Measurements from ENCODE around the gene SORBS1.
A peak's percentile ranks its signal among the peaks of the same experiment; 100 is the strongest.

Gene SORBS1

DNA sequence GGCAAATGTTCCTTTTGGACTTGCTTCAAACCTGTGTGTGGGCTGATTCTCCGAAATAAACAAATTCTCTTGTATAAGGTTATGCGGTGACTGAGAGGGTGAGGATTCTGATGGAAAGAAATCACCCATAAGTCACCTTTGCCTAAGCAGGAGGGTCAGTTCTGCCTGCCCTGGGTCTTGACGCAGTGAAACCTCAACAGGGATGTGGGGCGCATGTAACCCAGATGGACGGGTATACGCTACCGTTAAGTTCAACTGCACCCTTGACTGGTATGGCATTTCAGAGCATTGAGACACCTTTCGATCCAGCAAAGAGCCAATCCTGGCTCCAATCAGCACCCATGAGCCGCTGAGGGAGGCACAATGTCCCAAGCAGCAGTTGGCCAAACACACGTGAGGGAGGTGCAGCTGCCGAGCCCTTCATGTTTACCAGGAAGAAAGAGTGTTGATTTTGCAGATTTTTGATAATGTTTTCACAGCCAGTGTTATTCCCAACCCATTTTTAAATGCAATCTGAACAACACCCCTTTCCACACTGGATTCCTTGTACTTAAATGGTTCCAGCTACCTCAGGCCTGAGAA is 48.1 kb downstream of the SORBS1 start:
- H3K36me3 ChIP-seq (ENCODE audit: control insufficient read depth, insufficient read depth, low read length) = no peaks in the 10 kb centered on the region
- H3K9ac ChIP-seq (ENCODE audit: low read depth, low read length) = no peak overlapping the region
- H3K9me3 ChIP-seq (ENCODE audit: control insufficient read depth, insufficient read depth, low read length) = no peaks in the 10 kb centered on the region
- H3K4me3 ChIP-seq (ENCODE audit: low read depth, low read length) = no peak overlapping the region
- H3K27me3 ChIP-seq (ENCODE audit: control insufficient read depth, insufficient read depth, low read length) = no peaks in the 10 kb centered on the region
- peaks cover 25% of the 10 kb centered on the region for H3K4me1 ChIP-seq (ENCODE audit: control insufficient read depth, insufficient read depth, low read length)
- no peak overlapping the region for H3K27ac ChIP-seq (ENCODE audit: low read depth, low read length)

- no peaks in the 10 kb centered on the region for H3K9me3 ChIP-seq (ENCODE audit: control insufficient read depth, insufficient read depth, low read length)
- no peak overlapping the region for H3K9ac ChIP-seq (ENCODE audit: low read depth, low read length)
- H3K4me1 ChIP-seq (ENCODE audit: control insufficient read depth, insufficient read depth, low read length) = peaks cover 20% of the 10 kb centered on the region
- H3K27me3 ChIP-seq (ENCODE audit: control insufficient read depth, insufficient read depth, low read length) = no peaks in the 10 kb centered on the region
- no peak overlapping the region for H3K27ac ChIP-seq (ENCODE audit: low read depth, low read length)
- no peak overlapping the region for H3K4me3 ChIP-seq (ENCODE audit: low read depth, low read length)
- H3K36me3 ChIP-seq (ENCODE audit: control insufficient read depth, insufficient read depth, low read length) = no peaks in the 10 kb centered on the region
These were observed 49.9 kb downstream of the SORBS1 start for GRCh38 chr10:95511314-95511713.

DNA sequence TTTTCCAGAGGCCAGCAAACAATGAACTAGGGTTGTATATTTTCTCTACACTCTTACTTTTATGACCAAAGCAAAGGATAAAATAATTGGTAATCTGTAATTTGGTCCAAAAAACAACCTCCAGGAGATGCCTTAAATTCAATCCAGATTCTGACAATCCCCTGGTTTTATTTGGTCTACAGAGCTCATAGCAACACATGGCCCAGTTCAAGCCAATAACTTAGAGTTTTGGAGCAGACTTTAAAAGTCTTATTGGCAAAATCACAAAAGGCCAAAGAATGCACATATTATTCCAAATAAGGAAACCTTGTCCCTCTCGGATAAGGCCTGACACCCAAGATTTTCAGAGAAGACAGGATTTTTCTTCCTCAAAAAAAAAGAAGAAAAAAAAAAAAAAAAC is 51.9 kb downstream of the SORBS1 start:
- no peaks in the 10 kb centered on the region for H3K36me3 ChIP-seq (ENCODE audit: control insufficient read depth, insufficient read depth, low read length)
- H3K9me3 ChIP-seq (ENCODE audit: control insufficient read depth, insufficient read depth, low read length) = no peaks in the 10 kb centered on the region
- H3K4me1 ChIP-seq (ENCODE audit: control insufficient read depth, insufficient read depth, low read length) = peaks cover 25% of the 10 kb centered on the region
- H3K27me3 ChIP-seq (ENCODE audit: control insufficient read depth, insufficient read depth, low read length) = no peaks in the 10 kb centered on the region
- no peak overlapping the region for H3K4me3 ChIP-seq (ENCODE audit: low read depth, low read length)
- no peak overlapping the region for H3K9ac ChIP-seq (ENCODE audit: low read depth, low read length)
- peak overlapping the region; percentile 26 for H3K27ac ChIP-seq (ENCODE audit: low read depth, low read length)

DNA sequence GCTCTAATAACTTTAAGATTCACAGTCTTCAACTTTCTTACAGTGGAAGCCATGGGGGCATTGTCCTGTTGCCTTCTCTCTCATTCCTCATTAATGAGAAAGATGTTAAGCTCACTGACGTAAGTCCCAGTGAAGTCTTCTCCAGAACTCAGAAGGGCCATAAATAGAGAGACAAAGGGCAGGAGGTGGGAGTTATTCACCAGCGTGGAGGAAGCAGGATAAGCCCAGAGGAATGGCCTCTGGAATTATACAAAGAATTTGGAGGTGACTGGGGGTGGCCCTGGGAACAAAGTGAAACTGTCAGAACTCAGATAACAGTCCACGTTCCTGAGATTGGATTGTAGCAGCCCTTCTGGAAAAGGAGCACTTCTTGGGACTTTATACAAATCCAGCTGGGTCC is 52.4 kb downstream of the SORBS1 start:
- peaks cover 25% of the 10 kb centered on the region for H3K4me1 ChIP-seq (ENCODE audit: control insufficient read depth, insufficient read depth, low read length)
- no peak overlapping the region for H3K4me3 ChIP-seq (ENCODE audit: low read depth, low read length)
- H3K36me3 ChIP-seq (ENCODE audit: control insufficient read depth, insufficient read depth, low read length) = no peaks in the 10 kb centered on the region
- H3K27me3 ChIP-seq (ENCODE audit: control insufficient read depth, insufficient read depth, low read length) = no peaks in the 10 kb centered on the region
- no peak overlapping the region for H3K9ac ChIP-seq (ENCODE audit: low read depth, low read length)
- H3K9me3 ChIP-seq (ENCODE audit: control insufficient read depth, insufficient read depth, low read length) = no peaks in the 10 kb centered on the region
- H3K27ac ChIP-seq (ENCODE audit: low read depth, low read length) = peak overlapping the region; percentile 29

GRCh38 chr10:95506056-95506737 is 55.0 kb downstream of the SORBS1 start:
- H3K4me1 ChIP-seq (ENCODE audit: control insufficient read depth, insufficient read depth, low read length) = peaks cover 21% of the 10 kb centered on the region
- H3K9me3 ChIP-seq (ENCODE audit: control insufficient read depth, insufficient read depth, low read length) = no peaks in the 10 kb centered on the region
- H3K4me3 ChIP-seq (ENCODE audit: low read depth, low read length) = no peak overlapping the region
- H3K27me3 ChIP-seq (ENCODE audit: control insufficient read depth, insufficient read depth, low read length) = no peaks in the 10 kb centered on the region
- no peaks in the 10 kb centered on the region for H3K36me3 ChIP-seq (ENCODE audit: control insufficient read depth, insufficient read depth, low read length)
- H3K9ac ChIP-seq (ENCODE audit: low read depth, low read length) = no peak overlapping the region
- no peak overlapping the region for H3K27ac ChIP-seq (ENCODE audit: low read depth, low read length)

DNA sequence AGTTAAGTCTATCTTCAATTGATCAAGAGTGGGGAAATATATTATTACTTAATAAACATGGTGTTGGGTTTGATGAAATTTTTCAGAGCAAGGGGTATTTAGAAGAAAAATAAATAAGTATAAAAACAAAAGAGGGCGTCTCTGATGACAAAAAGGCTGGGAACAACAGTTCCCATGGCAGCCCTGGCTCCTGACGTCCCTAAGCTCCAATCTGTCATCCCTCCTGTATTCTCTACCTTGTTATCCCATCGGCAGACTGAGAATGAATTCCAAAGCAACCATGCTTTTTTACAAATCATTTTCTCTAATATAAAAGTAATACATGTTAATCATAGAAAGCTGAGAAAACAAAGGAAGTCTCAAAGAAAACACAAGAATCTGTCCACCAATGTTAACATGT is 55.5 kb downstream of the SORBS1 start:
- Histone ChIP-seq H3K27ac (ENCODE audit: low read depth, low read length) (no peak overlapping the region), H3K9me3 (ENCODE audit: control insufficient read depth, insufficient read depth, low read length) (no peaks in the 10 kb centered on the region), H3K4me1 (ENCODE audit: control insufficient read depth, insufficient read depth, low read length) (peaks cover 24% of the 10 kb centered on the region)

DNA sequence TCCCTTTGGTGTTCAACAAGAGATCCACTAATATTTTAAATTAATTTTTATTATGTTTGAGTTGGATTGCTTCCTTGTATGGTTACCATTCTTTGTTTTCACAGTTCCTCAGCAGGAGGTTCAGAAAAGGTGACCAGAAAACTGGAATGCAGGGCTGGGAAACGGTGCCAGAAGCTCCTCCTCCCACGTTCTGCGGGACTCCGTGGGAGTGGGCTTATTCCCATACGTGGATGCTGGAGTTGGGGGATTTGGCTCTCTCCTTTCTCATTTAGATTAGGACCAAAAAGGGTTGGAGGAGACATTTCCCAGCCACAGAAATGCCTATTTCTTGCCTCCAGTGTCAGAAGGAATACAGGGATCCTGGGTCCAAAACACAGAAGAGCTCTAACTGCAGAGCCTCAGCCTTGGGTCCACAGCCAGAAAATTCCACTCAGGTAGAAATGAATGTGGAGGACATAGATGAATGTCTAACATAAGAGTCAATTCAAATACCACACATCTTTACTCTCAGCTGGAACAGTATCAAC is 56.0 kb downstream of the SORBS1 start:
- H3K36me3 ChIP-seq (ENCODE audit: control insufficient read depth, insufficient read depth, low read length) = no peaks in the 10 kb centered on the region
- H3K4me1 ChIP-seq (ENCODE audit: control insufficient read depth, insufficient read depth, low read length) = peaks cover 29% of the 10 kb centered on the region
- no peaks in the 10 kb centered on the region for H3K27me3 ChIP-seq (ENCODE audit: control insufficient read depth, insufficient read depth, low read length)

More for the DNA sequence above, 55.5 kb downstream of the SORBS1 start:
- Histone ChIP-seq H3K27me3 (ENCODE audit: control insufficient read depth, insufficient read depth, low read length) (no peaks in the 10 kb centered on the region), H3K4me3 (ENCODE audit: low read depth, low read length) (no peak overlapping the region), H3K36me3 (ENCODE audit: control insufficient read depth, insufficient read depth, low read length) (no peaks in the 10 kb centered on the region), H3K9ac (ENCODE audit: low read depth, low read length) (no peak overlapping the region)

DNA sequence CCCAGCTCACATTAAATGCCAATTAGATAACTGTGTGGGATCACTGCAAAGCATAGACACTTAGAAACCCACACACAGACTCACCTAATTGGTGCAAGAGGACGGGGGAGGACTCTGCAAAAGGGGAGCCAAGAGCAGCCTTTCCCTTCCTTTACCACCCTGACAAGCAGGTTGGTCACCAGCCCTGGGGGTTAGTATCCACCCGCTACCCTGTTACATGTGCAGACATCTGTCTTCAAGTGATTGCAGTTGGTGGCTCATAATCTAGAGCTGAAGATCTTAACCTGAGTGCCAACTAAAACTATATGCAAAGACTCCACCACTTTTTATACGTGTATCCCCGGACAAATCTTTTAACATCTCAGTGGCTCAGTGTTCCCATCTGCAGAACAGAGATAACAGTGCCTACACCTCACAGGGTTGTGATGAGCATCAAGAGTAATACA is 56.9 kb downstream of the SORBS1 start:
- Histone ChIP-seq H3K9me3 (ENCODE audit: control insufficient read depth, insufficient read depth, low read length) (no peaks in the 10 kb centered on the region), H3K27ac (ENCODE audit: low read depth, low read length) (no peak overlapping the region), H3K4me3 (ENCODE audit: low read depth, low read length) (no peak overlapping the region), H3K9ac (ENCODE audit: low read depth, low read length) (no peak overlapping the region), H3K27me3 (ENCODE audit: control insufficient read depth, insufficient read depth, low read length) (no peaks in the 10 kb centered on the region), H3K4me1 (ENCODE audit: control insufficient read depth, insufficient read depth, low read length) (peaks cover 32% of the 10 kb centered on the region), H3K36me3 (ENCODE audit: control insufficient read depth, insufficient read depth, low read length) (no peaks in the 10 kb centered on the region)

More for the DNA sequence above, 56.0 kb downstream of the SORBS1 start:
- Histone ChIP-seq H3K9ac (ENCODE audit: low read depth, low read length) (no peak overlapping the region), H3K27ac (ENCODE audit: low read depth, low read length) (no peak overlapping the region), H3K4me3 (ENCODE audit: low read depth, low read length) (no peak overlapping the region), H3K9me3 (ENCODE audit: control insufficient read depth, insufficient read depth, low read length) (no peaks in the 10 kb centered on the region)

GRCh38 chr10:95503526-95503925 is 57.6 kb downstream of the SORBS1 start:
- Histone ChIP-seq H3K27me3 (ENCODE audit: control insufficient read depth, insufficient read depth, low read length) (no peaks in the 10 kb centered on the region), H3K27ac (ENCODE audit: low read depth, low read length) (no peak overlapping the region), H3K4me3 (ENCODE audit: low read depth, low read length) (no peak overlapping the region), H3K9ac (ENCODE audit: low read depth, low read length) (no peak overlapping the region), H3K9me3 (ENCODE audit: control insufficient read depth, insufficient read depth, low read length) (no peaks in the 10 kb centered on the region), H3K4me1 (ENCODE audit: control insufficient read depth, insufficient read depth, low read length) (peaks cover 25% of the 10 kb centered on the region), H3K36me3 (ENCODE audit: control insufficient read depth, insufficient read depth, low read length) (no peaks in the 10 kb centered on the region)

DNA sequence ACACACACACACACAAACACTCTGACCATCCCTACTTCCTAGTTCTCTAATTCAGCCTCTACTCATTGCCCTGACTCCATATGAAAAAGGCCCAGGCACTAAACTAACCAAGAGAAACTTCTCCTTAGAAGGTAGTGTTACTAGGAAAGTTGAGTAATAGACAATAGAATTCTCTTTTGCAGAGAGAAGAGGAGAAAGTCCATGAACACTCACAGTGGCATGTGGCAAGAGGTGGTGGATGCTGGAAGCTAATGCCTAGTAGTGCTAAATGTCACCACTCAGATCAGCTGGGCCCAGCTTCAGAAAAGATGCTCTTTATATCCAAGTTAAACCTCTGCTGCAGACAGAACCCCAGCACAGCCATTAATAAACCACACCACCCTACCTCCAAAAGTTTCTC is 58.2 kb downstream of the SORBS1 start:
- Histone ChIP-seq H3K9ac (ENCODE audit: low read depth, low read length) (no peak overlapping the region), H3K4me1 (ENCODE audit: control insufficient read depth, insufficient read depth, low read length) (peaks cover 24% of the 10 kb centered on the region), H3K27ac (ENCODE audit: low read depth, low read length) (no peak overlapping the region), H3K4me3 (ENCODE audit: low read depth, low read length) (no peak overlapping the region), H3K27me3 (ENCODE audit: control insufficient read depth, insufficient read depth, low read length) (no peaks in the 10 kb centered on the region), H3K36me3 (ENCODE audit: control insufficient read depth, insufficient read depth, low read length) (no peaks in the 10 kb centered on the region), H3K9me3 (ENCODE audit: control insufficient read depth, insufficient read depth, low read length) (no peaks in the 10 kb centered on the region)

- H3K36me3 ChIP-seq (ENCODE audit: control insufficient read depth, insufficient read depth, low read length) = no peaks in the 10 kb centered on the region
- H3K27me3 ChIP-seq (ENCODE audit: control insufficient read depth, insufficient read depth, low read length) = no peaks in the 10 kb centered on the region
- no peaks in the 10 kb centered on the region for H3K9me3 ChIP-seq (ENCODE audit: control insufficient read depth, insufficient read depth, low read length)
- no peak overlapping the region for H3K9ac ChIP-seq (ENCODE audit: low read depth, low read length)
- no peak overlapping the region for H3K4me3 ChIP-seq (ENCODE audit: low read depth, low read length)
- peaks cover 25% of the 10 kb centered on the region for H3K4me1 ChIP-seq (ENCODE audit: control insufficient read depth, insufficient read depth, low read length)
- no peak overlapping the region for H3K27ac ChIP-seq (ENCODE audit: low read depth, low read length)
These were observed 58.8 kb downstream of the SORBS1 start for GRCh38 chr10:95502377-95502776.

All from HUES48 (cell line).